BLaER1 treated with 17β-estradiol and CSF1 and Interleukin-3, amounts not matched to agents 10 nM and 100 nM (cell line): Measurements from ENCODE around the gene COL5A1.

Source experiments
- H3K27ac ChIP-seq, 11 experiments: shearing (Covaris generic); formaldehyde crosslinking; 2 replicates each; pipeline ENCODE4 v1.8.1; 2022
- H3K27me3 ChIP-seq, 11 experiments: shearing (Covaris generic); formaldehyde crosslinking; 2 replicates each; pipeline ENCODE4 v1.8.1; 2022
- H3K36me3 ChIP-seq, 11 experiments: shearing (Covaris generic); formaldehyde crosslinking; 2 replicates each; pipeline ENCODE4 v1.8.1; 2022
- H3K4me1 ChIP-seq, 10 experiments: shearing (Covaris generic); formaldehyde crosslinking; 2 replicates each; pipeline ENCODE4 v1.8.1; 2022
- H3K4me2 ChIP-seq, 11 experiments: shearing (Covaris generic); formaldehyde crosslinking; 2 replicates each; pipeline ENCODE4 v1.8.1; 2022
- H3K4me3 ChIP-seq, 10 experiments: shearing (Covaris generic); formaldehyde crosslinking; 2 replicates each; pipeline ENCODE4 v1.8.1; 2022
- H3K9ac ChIP-seq, 11 experiments: shearing (Covaris generic); formaldehyde crosslinking; 2 replicates each; pipeline ENCODE4 v1.8.1; 2022
- H3K9me3 ChIP-seq, 11 experiments: shearing (Covaris generic); formaldehyde crosslinking; replicated peaks in 1 of 11; 2 replicates each; pipeline ENCODE4 v1.8.1; 2022
- H4K20me1 ChIP-seq, 11 experiments: shearing (Covaris generic); formaldehyde crosslinking; 2 replicates each; pipeline ENCODE4 v1.8.1; 2022
- Cebpa-rat ChIP-seq, 11 experiments: shearing (Covaris generic); IDR thresholded peaks; 2 replicates each; pipeline ENCODE4 v1.8.1; 2022

Gene COL5A1

GRCh38 chr9:134621558-134622110, 20.0 kb upstream of the COL5A1 start:
- Histone ChIP-seq H3K9ac (no peak overlapping the region), H4K20me1 (no peaks in the 10 kb centered on the region; a peak in 1 of 22 replicates), H3K9me3 (no peaks in the 10 kb centered on the region), H3K36me3 (no peaks in the 10 kb centered on the region), H3K4me2 (peak overlapping the region in 9 of 11 experiments; percentile 65 to 92 (median 81); a peak in 15 of 22 replicates), H3K27me3 (peaks cover 0 to 11% (median 0%) of the 10 kb centered on the region in 11 experiments; a peak in 1 of 22 replicates), H3K27ac (0 out of 22 replicates have a peak overlapping the region, but pooled peaks of 1 of the 11 experiments have one; percentile 36), H3K4me1 (peaks cover 41 to 74% (median 64%) of the 10 kb centered on the region in 10 experiments), H3K4me3 (no peak overlapping the region)
- TF ChIP-seq Cebpa-rat (IDR thresholded peaks at IDR 0.05) = no peak

GRCh38 chr9:134622896-134623257, 18.7 kb upstream of the COL5A1 start:
- H3K4me1 ChIP-seq = peaks cover 45 to 82% (median 74%) of the 10 kb centered on the region in 10 experiments
- no peak overlapping the region for H3K4me3 ChIP-seq
- H3K9ac ChIP-seq = no peak overlapping the region
- TF ChIP-seq Cebpa-rat (IDR thresholded peaks at IDR 0.05) = no peak
- no peaks in the 10 kb centered on the region; a peak in 1 of 22 replicates for H4K20me1 ChIP-seq
- peaks cover 0 to 15% (median 0%) of the 10 kb centered on the region in 11 experiments; a peak in 1 of 22 replicates for H3K27me3 ChIP-seq
- H3K36me3 ChIP-seq = no peaks in the 10 kb centered on the region
- H3K4me2 ChIP-seq = no peak overlapping the region
- no peaks in the 10 kb centered on the region for H3K9me3 ChIP-seq
- H3K27ac ChIP-seq = no peak overlapping the region

- Histone ChIP-seq H3K27me3 (peaks cover 0 to 15% (median 0%) of the 10 kb centered on the region in 11 experiments; a peak in 1 of 22 replicates), H3K4me1 (peaks cover 39 to 82% (median 74%) of the 10 kb centered on the region in 10 experiments), H3K9me3 (no peaks in the 10 kb centered on the region), H3K27ac (no peak overlapping the region), H3K9ac (no peak overlapping the region), H3K4me3 (no peak overlapping the region), H3K36me3 (no peaks in the 10 kb centered on the region), H4K20me1 (no peaks in the 10 kb centered on the region; a peak in 1 of 22 replicates), H3K4me2 (no peak overlapping the region)
- TF ChIP-seq Cebpa-rat (IDR thresholded peaks at IDR 0.05) = no peak
These were observed 18.1 kb upstream of the COL5A1 start for GRCh38 chr9:134623258-134624066.

- H3K9me3 ChIP-seq = no peaks in the 10 kb centered on the region
- no peak overlapping the region for H3K4me3 ChIP-seq
- no peak overlapping the region for H3K27ac ChIP-seq
- H3K9ac ChIP-seq = no peak overlapping the region
- peaks cover 0 to 15% (median 0%) of the 10 kb centered on the region in 11 experiments; a peak in 1 of 22 replicates for H3K27me3 ChIP-seq
- TF ChIP-seq Cebpa-rat (IDR thresholded peaks at IDR 0.05) = no peak
- no peaks in the 10 kb centered on the region for H3K36me3 ChIP-seq
- no peaks in the 10 kb centered on the region; a peak in 1 of 22 replicates for H4K20me1 ChIP-seq
- peaks cover 32 to 82% (median 74%) of the 10 kb centered on the region in 10 experiments for H3K4me1 ChIP-seq
- H3K4me2 ChIP-seq = no peak overlapping the region
These were observed 17.4 kb upstream of the COL5A1 start for GRCh38 chr9:134624137-134624591.

GRCh38 chr9:134624621-134625181, 16.9 kb upstream of the COL5A1 start:
- Histone ChIP-seq H3K4me1 (peaks cover 28 to 82% (median 74%) of the 10 kb centered on the region in 10 experiments), H3K4me2 (peak overlapping the region; percentile 69 to 91 (median 81)), H4K20me1 (no peaks in the 10 kb centered on the region; a peak in 1 of 22 replicates), H3K4me3 (no peak overlapping the region), H3K27me3 (peaks cover 0 to 15% (median 0%) of the 10 kb centered on the region in 11 experiments; a peak in 1 of 22 replicates), H3K9ac (0 out of 22 replicates have a peak overlapping the region, but pooled peaks of 1 of the 11 experiments have one; percentile 3), H3K36me3 (no peaks in the 10 kb centered on the region), H3K9me3 (no peaks in the 10 kb centered on the region), H3K27ac (peak overlapping the region in 6 of 11 experiments; percentile 51 to 78 (median 72); a peak in 8 of 22 replicates)
- no peak for TF ChIP-seq Cebpa-rat (IDR thresholded peaks at IDR 0.05)

- no peak for TF ChIP-seq Cebpa-rat (IDR thresholded peaks at IDR 0.05)
- Histone ChIP-seq H3K4me2 (peak overlapping the region; percentile 69 to 91 (median 81)), H3K9me3 (no peaks in the 10 kb centered on the region), H3K4me1 (peaks cover 36 to 82% (median 74%) of the 10 kb centered on the region in 10 experiments), H3K27ac (peak overlapping the region in 10 of 11 experiments; percentile 5 to 78 (median 70); a peak in 19 of 22 replicates), H3K9ac (peak overlapping the region in 8 of 11 experiments; percentile 20 to 70 (median 54); a peak in 14 of 22 replicates), H3K4me3 (no peak overlapping the region), H3K27me3 (peaks cover 0 to 13% (median 0%) of the 10 kb centered on the region in 11 experiments; a peak in 1 of 22 replicates), H4K20me1 (no peaks in the 10 kb centered on the region; a peak in 1 of 22 replicates), H3K36me3 (no peaks in the 10 kb centered on the region)
These were observed 16.1 kb upstream of the COL5A1 start for GRCh38 chr9:134625361-134626068.

- peak overlapping the region in 10 of 11 experiments; percentile 5 to 78 (median 70); a peak in 19 of 22 replicates for H3K27ac ChIP-seq
- H4K20me1 ChIP-seq = no peaks in the 10 kb centered on the region; a peak in 1 of 22 replicates
- H3K9me3 ChIP-seq = no peaks in the 10 kb centered on the region
- H3K36me3 ChIP-seq = no peaks in the 10 kb centered on the region
- H3K4me3 ChIP-seq = peak overlapping the region in 2 of 10 experiments; percentile 7 to 26; a peak in 1 of 20 replicates
- TF ChIP-seq Cebpa-rat (IDR thresholded peaks at IDR 0.05) = no peak
- 0 out of 22 replicates have a peak, but pooled peaks cover 0 to 7% (median 0%) of the 10 kb centered on the region in 11 experiments for H3K27me3 ChIP-seq
- peaks cover 41 to 82% (median 74%) of the 10 kb centered on the region in 10 experiments for H3K4me1 ChIP-seq
- peak overlapping the region in 9 of 11 experiments; percentile 17 to 70 (median 49); a peak in 15 of 22 replicates for H3K9ac ChIP-seq
- H3K4me2 ChIP-seq = peak overlapping the region; percentile 69 to 91 (median 81)
These were observed 15.6 kb upstream of the COL5A1 start for GRCh38 chr9:134626069-134626423.
